Measurements from ENCODE around the gene FHIP1A.
"Not testable (repeated sequence)": the region's sequence is repeated elsewhere in the genome, so short reads cannot be mapped to it uniquely, and the experiment has no call there.

The FHIP1A gene

DNA sequence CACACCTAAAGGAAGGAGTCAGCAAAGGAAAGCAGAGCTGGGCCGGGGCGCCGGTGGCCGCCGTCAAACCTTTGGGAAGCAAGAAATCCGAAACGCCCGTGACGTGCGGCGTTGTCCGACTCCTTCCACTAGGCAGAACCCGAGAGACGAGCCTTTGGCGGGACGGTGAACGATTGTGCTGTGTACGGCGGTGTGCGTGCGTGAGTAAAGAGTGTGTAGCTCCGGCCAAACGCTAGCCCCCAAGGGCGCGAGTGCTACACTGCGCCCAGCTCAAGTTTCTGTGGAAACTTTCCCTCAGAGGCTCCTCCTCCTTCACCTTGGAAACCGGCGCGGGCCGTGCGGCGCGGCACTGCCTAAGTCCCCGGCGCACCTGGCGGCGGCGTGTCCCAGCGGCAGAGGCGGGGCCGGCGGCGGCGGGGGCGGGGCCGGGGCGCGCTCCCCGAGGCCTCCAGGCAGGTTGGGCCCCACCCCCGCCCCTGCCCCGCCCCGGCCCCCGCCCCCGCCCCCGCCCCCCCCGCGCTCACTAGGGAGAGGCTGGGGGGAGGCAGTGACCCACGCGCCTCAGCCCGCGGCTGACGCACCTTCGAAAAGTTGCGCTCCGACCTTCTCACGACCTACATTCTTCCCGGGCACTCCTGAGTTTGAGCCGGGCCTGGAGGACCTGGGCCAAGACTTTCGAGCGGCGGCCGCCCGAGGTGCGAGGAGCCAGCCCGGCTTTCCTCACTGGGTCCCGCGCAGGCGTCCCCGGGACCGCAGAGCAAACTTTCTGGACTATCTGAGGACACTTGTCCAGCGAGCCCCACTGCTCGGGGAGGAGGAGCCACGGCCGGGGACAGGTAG lies at the start of gene FHIP1A:
Gene FHIP1A, plus strand, starts transcription at position 547 of the 840 bp plus-strand sequence. CDS start 157,084 bp downstream, outside the sequence.
- peak; percentile 35 for DNase-seq

DNA sequence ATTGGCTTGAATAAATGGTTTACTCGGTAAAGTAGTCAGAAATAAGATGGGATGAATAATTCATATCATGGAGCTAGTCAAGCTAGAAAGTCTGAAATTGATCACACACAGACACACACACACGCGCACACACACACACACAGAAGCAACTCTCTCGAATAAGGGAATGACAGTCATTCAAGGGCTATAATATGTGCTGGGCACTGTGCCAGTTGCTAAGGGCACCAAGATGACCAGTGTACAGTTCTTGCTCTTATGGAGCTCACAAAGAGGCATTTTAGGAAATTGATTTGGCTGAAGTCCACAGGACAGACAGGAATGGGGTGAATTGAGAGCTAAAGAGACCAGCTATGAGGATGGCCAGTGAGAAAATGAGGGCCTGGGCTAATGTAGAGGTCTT lies 49.4 kb upstream of the FHIP1A start:
- DNase-seq, result no peak

DNA sequence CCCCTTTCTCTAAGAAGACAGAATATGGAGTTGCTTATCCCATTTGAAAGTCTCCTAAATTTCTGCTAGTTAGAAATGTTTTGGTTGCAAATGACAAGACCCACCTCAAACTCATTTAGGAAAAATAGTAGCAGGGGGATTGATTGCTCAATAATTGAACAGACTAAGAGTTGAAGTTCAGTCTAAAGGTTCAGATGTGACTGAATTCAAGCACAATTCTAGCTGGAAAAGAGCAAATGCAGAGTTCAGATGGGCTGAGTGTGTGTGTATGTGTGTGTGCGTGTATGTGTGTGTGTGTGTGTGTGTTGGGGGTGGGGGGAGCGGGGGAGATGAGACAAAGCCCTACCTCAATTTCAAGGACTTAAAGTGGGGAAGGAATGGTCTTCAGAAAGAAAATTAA lies 47.9 kb upstream of the FHIP1A start:
- DNase-seq, result no peak

DNA sequence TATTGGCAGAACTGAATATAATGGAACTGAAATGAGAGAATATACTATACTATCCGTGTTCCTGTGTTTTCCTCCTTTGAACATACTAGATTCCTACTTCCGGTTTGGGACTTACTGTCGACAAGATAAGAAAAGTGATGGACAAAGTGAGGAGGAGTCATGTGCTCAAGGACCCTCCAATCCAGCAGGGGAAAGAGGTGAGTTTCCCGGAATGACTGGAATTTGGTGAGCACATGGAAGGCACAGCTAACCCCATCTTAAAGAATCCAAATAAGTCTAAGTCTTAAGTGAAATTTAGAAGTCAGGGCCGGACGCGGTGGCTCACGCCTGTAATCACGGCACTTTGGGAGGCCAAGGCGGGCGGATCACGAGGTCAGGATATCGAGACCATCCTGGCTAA lies 47.0 kb upstream of the FHIP1A start:
- DNase-seq, result no peak

DNA sequence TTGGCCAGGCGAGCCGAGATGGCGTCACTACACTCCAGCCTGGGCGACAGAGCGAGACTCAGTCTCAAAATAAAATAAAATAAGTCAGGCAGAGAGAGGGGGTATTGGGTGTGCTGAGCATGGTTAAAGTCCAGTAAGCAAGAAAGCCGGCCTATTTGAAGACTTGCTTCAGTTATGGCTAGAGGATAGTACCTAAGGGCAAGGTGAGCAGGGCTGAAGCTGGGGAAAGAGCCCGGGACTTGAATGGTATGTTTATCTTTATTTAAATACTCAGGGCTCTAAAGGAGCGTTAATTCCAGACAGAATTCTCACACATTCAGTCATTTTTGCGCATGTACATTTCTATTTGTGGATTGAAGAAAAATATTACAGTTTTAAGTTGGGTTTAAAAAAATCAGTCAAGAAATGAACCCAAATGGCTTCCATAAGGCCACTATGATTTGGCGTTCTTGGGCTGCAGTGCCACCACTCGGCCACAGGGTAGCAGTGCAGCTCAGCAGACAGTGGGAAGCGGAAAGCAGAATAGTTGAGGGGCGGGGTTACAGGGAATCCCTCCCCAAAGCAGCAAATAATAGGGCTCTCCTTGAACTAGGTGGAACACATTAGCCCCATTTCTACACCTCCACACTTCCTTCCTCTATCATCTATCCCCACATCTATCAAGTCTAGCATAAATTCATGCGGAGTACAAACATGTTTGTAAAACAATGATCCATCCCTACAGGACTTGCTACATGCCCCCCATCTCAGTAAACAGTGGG lies 46.4 kb upstream of the FHIP1A start:
- peak; percentile 63 for DNase-seq

DNA sequence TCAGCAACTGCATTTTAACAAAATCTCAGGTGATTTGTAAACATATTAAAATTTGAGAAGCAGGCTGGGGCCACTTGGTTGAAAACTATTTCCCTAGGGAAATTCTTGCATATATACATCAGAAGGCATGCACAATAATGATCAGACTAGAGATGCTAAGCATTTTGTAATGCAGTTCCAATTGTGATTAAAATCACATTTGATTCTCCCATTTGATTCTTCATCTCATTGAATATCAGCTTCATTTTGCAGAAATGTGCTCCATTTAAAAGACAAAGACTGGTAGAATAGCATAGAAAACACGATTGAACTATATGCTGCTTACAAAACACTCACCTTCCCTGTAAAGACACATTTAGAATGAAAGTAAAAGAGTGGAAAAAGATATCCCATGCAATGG lies 32.4 kb upstream of the FHIP1A start:
- no peak for DNase-seq

DNA sequence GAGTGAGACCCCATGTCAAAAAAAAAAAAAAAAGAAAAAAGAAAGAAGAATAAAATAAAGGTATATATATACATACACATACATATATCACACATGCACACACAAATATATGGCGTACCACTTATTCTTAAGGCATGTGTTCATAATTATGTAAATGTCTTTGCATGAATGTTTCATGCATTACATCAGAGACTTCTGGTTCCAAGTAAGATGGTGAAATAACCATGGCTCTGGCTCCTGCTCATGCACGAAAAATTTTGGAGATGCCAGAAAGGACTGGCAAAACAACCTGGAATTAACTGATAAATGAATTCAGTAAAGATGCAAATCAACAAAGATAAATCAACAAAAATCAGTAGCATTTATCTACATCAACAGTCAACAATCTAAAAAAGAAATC lies 19.7 kb upstream of the FHIP1A start:
- DNase-seq, result no peak

DNA sequence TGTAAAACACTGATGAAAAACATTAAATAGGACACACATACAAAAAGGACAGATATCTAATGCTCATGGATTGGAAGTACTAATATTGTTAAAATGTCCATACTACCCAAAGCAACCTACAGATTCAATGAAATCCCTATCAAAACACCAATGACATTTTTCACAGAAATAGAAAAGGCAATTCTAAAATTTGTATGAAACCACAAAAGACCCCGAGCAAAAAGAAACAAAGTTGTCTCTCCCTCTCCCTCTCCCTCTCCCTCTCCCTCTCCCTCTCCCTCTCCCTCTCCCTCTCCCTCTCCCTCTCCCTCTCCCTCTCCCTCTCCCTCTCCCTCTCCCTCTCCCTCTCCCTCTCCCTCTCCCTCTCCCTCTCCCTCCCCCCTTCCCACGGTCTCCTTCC lies 19.2 kb upstream of the FHIP1A start:
- not testable (repeated sequence) for DNase-seq

DNA sequence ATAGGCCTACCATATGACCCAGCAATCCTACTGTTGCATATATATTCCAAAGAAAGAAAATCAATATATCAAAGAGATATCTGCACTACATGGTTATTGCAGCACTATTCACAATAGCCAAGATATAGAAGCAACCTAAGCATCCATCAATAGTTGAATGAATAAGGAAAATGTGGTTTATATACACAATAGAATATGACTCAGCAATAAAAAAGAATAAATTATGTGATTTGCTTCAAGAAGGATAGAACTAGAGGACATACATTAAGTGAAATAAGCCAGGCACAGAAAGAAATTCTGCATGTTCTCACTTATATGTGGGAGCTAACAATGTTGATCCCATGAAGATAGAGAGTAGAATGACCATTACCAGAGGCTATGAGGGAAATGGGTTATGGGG lies 13.1 kb upstream of the FHIP1A start:
- no peak for DNase-seq

DNA sequence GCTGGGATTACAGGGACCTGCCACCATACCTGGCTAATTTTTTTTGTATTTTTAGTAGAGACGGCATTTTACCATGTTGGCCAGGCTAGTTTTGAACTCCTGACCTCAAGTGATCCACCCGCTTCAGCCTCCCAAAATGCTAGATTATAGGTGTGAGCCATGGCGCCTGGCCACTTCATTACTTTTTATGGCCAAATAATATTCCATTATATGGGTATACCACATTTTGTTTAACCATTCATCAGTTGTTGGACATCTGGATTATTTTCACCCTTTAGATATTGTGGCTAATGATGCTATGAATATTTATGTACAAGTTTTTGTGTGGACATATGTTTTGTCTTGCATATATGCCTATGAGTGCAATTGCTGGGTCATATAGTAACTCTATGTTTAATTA lies 8.6 kb upstream of the FHIP1A start:
- DNase-seq, result no peak

DNA sequence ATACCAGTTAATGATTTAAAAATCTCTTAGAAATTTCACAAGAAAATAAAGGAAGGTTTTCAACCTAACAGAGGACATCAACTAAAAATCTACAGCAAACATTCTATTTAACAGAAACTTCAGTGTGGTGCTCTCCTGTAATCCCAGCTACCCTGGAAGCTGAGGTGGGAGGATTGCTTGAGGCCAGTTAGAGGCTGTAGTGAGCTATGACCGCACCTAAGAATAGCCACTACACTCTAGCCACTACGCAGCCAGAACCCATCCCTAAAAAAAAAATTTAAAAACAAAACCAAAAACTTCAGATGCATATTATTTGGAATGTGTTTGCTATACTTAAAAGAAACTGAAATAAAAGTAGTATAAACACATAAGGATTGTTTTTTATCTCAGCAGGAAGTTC lies 7.2 kb upstream of the FHIP1A start:
- no peak for DNase-seq

DNA sequence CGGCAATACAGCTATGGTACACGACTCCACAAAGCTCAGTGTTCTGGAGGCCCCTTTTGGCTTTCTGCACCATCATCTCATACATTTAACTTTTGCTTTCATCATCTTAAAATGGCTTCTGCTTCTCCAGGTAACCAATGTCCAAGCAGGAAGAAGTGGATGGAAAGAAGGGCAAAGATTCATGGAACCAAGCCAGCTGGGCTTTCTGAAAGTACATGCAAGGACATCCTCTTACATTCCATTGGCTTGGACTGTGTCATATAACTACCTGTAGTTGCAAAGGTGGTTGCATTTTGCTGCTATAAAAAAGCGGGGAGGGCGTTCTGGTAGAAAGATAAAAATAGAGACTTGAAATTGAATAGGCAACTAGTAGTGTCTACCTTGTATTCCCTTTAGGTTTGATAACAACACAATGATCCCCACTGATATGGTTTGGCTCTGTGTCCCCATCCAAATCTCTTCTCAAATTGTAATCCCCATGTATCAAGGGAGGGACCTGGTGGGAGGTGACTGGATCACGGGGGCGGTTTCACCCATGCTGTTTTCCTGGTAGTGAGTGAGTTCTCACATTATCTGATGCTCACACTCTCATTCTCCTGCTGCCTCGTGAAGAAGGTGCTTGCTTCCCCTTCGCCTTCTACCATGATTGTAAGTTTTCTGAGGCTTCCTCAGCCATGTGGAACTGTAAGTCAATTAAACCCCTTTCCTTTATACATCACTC lies 6.7 kb upstream of the FHIP1A start:
- DNase-seq, result no peak

DNA sequence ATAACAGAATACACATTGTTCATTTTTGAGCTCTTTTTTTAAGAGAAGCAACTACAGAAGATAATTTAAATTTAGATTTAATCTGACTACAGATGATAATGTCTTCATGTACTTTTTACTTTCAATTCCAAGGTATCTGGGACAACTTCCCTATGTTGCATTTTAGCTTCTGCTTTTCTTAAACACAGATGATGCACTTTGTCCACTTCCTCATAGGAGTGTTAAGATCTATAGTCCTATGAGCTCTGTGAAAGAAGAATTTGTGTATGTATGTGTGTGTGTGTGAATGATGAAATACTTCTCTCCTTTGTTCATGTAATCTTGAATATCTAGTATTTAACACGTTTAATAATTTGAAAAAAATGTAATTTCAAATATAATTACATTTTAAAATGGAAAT lies 5.3 kb upstream of the FHIP1A start:
- DNase-seq, result no peak

DNA sequence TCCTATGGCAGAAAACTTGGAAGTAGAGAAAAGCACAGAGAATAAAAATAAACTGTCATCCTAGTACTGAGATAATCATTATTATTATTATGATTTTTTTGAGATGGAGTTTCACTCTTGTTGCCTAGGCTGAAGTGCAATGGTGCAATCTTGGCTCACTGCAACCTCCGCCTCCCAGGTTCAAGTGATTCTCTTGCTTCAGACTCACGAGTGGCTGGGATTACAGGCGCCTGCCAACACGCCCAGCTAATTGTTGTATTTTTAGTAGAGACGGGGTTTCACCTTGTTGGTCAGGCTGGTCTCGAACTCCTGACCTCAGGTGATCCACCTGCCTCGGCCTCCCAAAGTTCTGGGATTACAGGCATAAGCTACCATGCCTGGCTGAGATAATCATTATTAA lies 4.2 kb upstream of the FHIP1A start:
- DNase-seq, result not testable (repeated sequence)

DNA sequence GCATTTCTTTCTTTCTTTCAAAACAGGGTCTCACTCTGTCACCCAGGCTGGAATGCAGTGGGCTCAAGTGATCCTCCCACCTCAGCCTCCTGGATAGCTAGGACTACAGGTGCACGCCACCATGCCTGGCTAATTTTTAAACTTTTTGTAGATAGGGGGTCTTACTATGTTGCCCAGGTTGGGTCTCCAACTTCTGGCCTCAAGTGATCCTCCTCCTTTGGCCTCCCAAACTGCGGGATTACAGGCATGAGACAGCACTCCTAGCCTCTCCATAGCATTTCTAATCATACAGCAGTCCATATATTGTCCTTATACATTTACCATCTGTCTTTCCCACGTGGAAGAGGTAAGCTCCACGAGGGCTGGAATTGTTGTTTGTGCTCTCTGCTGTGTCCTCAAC lies 2.0 kb upstream of the FHIP1A start:
- DNase-seq, result no peak

DNA sequence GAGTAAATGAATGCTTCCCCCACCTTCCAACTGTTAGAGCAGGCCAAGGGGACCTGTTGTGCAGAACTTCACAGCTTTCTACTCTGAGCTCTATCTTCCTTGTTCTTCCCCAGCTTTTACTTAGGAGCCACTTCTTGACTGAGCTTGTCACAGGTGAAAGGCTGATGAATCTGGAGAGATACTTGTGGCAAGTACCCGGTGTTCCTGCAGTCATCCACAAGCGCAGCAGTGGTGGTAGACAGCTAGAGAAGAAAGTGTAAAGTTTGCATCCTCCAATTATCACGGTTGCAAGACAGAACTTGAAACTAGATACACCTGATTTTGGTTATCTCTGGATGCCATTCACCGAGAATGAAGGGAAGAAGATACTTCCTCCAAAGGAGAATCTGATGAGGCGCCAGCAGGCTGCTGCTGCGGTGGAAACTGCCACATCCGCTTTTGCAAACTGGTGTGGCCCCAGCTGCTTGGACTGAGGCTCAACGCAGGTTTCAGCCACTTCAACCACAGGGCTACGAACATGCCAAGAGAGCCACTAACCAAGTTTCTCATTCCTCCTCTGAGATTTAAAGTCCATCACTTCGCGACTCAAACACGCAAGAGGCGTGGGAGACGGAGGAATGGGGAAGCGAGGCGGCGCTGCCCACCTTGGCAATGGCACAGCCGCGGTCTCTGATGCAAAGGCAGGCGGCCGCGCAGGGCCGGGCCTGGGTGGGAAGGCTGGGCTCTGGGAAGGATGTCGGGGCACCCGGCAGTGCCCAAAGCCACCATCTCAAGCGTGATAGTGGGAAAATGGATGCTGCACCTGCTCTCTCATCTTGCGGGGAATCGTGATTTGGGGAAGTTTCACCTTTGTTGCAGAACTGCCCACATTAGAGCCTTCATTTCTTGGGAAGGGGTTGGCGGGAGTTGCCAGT lies 1.3 kb upstream of the FHIP1A start:
- no peak for DNase-seq

DNA sequence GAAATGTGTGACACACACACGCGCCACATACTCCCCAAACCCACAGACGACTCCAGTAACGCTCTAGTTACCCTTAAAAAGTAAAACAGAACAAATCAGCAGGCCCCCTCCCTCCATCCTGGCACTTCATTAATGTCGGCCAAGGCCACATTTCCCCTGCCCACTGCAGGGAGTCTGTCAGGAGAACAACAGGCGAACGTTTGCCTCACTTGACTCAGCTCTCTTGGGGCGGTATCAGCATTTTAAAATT lies 671 bp upstream of the FHIP1A start:
- no peak for DNase-seq

DNA sequence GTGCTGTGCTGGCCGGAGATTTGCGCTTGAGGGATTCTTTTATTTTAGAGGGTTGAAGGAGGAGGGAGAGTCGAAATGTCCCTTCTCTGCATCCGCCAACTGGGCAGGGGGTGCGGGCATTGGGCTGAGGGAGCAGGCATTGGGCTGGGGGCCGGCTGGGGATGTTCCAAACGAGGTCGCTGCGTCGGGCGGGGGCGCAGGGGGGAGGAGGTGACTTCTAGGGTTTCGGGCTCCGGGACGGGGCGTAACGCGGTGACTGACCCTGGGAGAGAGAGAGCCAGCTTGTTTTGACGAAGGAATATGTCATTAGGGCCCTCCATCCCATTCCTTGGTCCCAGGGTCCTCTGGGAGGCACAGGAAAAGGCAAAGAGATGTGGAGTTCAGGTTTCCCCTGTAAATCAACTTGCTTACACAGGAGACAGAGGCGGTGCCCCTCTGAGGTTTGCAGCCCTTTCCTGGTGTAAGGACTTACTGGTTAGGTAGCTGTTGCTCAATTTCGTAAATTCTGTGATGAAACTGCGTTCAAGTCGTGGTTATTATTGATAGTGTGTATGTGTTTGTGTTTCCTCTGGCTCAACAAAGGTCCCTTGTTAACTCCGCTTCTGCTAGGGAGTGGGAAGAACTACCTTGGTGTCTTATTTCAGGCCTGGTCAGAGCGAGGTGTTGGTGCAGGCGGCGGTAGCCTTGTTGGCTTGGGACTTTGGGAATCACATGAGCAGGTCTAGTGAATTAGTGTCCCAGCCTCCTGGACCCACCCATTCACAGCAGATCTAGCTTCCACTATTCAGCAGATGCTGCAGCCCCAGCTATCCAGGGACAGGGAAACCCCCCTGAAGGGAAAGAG lies 716 bp downstream of the FHIP1A start:
- DNase-seq, result no peak

DNA sequence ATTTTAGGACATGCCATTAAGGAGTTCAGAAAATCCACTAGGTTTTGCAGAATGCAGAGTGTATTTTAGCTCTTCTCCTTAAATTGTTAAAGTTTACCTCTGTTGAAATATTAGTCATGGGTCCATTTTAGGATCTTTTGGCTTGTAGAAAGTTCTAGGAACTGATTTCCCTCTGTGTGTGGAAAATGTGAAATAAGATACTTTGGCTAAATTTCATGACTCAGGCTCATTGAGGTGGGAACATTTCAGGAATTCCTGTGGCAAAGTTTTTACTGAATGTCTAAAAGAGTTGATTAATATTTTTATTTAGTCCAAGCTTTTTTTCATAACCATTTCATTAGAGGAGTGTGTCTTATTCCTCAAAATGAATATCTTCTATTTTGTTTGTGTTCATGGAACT lies 7.0 kb downstream of the FHIP1A start:
- no peak for DNase-seq

DNA sequence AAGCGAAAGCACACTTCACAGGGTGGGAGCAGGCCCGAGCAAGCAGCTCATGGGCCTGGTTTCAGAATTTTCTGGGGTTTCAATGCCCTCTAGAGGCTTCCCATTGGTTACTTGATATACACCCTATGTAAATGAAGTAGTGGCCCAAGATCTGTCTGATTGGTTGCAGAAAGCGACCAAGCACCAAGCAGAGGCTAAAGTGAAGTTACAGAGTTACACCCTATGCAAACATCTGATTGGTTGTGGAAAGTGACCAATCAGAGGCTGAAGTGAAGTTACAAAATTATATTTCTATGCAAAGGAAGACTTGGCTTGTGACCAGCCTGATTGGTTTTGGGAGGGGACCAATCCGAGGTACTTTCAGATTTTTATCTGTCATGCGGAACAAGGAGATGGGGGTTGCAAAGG lies 8.2 kb downstream of the FHIP1A start:
- DNase-seq, result no peak

DNA sequence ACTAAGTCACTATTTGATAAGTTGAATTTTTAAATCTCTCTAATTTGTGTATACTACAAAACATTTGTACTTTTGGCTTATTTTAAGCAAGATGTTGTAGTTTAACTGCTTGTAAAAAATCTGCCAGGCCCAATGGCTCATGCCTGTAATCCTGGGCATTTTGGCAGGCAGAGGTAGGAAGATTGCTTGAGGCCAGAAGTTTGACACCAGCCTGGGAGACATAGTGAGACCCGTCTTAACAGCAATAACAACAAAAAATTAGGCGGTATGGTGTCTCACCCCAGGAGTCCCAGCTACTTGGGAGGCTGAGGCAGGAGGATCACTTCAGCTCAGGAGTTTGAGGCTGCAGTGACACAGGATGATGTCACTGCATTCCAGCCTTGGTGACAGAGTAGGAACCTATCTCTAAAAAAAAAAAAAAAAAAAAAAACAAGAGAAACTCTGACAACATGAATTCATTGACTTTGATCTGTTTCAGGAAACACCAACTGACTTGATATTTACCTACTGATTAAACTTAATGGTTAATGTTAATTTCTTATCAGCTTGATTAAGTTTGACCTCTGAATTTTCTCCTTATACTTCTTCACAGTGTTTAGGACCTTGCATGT lies 8.9 kb downstream of the FHIP1A start:
- DNase-seq, result no peak
